Urothelium cell line (cell line): ENCODE data around the gene DNASE1.

Source experiments
- DNase-seq: peaks from one replicate; pipeline ENCODE4 v3.0.0; 2011; ENCODE audit warnings: low spot score, mixed read lengths
- FAIRE-seq: peaks from 2 replicates; lab custom pipeline; 2011; peaks lifted over from hg19 to GRCh38; lab: Jason Lieb, UNC

DNASE1 gene

GRCh38 chr16:3661922-3662321 lies 7.4 kb downstream of the DNASE1 start:
- no peak for DNase-seq
- FAIRE-seq: no peak

- no peak for DNase-seq
- no peak for FAIRE-seq
These were observed 8.1 kb downstream of the DNASE1 start for GRCh38 chr16:3662601-3663000.

- FAIRE-seq: no peak
These were observed 9.9 kb downstream of the DNASE1 start for GRCh38 chr16:3664187-3664896.

GRCh38 chr16:3665508-3665907 lies 11.0 kb downstream of the DNASE1 start:
- FAIRE-seq (no peak), DNase-seq (no peak)

More at GRCh38 chr16:3664187-3664896, 9.9 kb downstream of the DNASE1 start:
- DNase-seq: no peak

- DNase-seq (no peak), FAIRE-seq (no peak)
These were observed 14.1 kb downstream of the DNASE1 start for GRCh38 chr16:3668626-3669025.

GRCh38 chr16:3669082-3669481 lies 14.6 kb downstream of the DNASE1 start:
- no peak for DNase-seq
- FAIRE-seq: no peak

- FAIRE-seq (no peak), DNase-seq (no peak)
These were observed 16.2 kb downstream of the DNASE1 start for GRCh38 chr16:3670711-3671110.

- FAIRE-seq: no peak
- DNase-seq: no peak
These were observed 16.9 kb downstream of the DNASE1 start for GRCh38 chr16:3671424-3671823.

- no peak for DNase-seq
- no peak for FAIRE-seq
These were observed 18.1 kb downstream of the DNASE1 start for GRCh38 chr16:3672571-3673041.

- FAIRE-seq (no peak), DNase-seq (no peak)
These were observed 18.7 kb downstream of the DNASE1 start for GRCh38 chr16:3673201-3673600.

GRCh38 chr16:3673676-3674377 lies 19.3 kb downstream of the DNASE1 start:
- FAIRE-seq (no peak), DNase-seq (no peak)

- DNase-seq (no peak), FAIRE-seq (peak; percentile 72)
These were observed 20.2 kb downstream of the DNASE1 start for GRCh38 chr16:3674513-3675295.

- no peak for FAIRE-seq
- no peak for DNase-seq
These were observed 21.2 kb downstream of the DNASE1 start for GRCh38 chr16:3675601-3676130.

- DNase-seq (no peak), FAIRE-seq (no peak)
These were observed 23.5 kb downstream of the DNASE1 start for GRCh38 chr16:3677994-3678393.

- FAIRE-seq: no peak
These were observed 26.7 kb downstream of the DNASE1 start for GRCh38 chr16:3681206-3681605.

GRCh38 chr16:3687021-3687420 lies 32.5 kb downstream of the DNASE1 start:
- FAIRE-seq: no peak
- no peak for DNase-seq

More at GRCh38 chr16:3681206-3681605, 26.7 kb downstream of the DNASE1 start:
- DNase-seq: no peak

GRCh38 chr16:3687792-3688191 lies 33.3 kb downstream of the DNASE1 start:
- FAIRE-seq (no peak), DNase-seq (no peak)

GRCh38 chr16:3689731-3690130 lies 35.2 kb downstream of the DNASE1 start:
- no peak for DNase-seq
- no peak for FAIRE-seq

- DNase-seq: peak; percentile 95
- peak; percentile 91 for FAIRE-seq
These were observed 36.0 kb downstream of the DNASE1 start for GRCh38 chr16:3690470-3690928.

GRCh38 chr16:3690980-3691720 lies 36.7 kb downstream of the DNASE1 start:
- FAIRE-seq: no peak
- DNase-seq: no peak
